ENCODE results near the gene TMED7.

The TMED7 gene

DNA sequence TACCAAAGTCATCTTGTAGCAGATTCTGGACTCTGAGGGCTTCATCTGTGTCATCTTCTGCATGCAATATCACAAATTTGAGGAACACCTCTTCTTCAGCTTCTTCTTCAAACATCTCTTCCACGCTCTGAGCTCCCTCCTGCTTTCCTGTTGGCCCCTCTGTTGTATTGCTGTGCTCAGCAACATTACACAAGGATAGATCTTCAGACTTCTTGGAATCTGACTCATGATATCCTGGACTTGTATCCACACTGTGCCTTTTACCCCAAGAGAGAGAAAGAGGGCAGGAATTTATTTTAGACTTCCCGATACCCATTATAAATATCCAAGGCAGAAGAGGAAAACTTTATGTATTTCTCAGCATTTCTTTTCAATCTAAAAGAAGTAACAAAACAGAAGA lies 44.9 kb downstream of the TMED7 start:
- DNase-seq (ENCODE audit: low read depth), result no peak

- DNase-seq (ENCODE audit: low read depth), result no peak
These were observed 46.1 kb downstream of the TMED7 start for GRCh38 chr5:115579747-115580173.

DNA sequence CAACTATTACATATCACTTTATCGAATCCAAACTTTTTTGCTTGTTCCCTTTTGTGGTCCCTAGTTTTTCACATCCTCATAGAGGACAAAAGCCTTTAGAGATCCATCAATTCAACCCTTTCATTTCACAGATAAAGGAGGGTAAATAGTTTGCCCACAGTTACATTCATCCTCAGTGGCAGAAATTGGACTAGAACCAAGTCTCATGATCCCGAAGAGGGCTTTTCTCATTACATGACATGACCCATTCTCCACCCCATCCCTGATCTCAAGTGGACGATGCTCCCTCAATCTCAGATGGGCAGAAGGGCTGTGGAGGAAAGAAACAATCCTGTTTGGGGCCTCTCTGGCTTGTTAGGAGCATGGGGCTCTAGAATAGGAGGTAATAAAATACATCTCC lies 46.6 kb downstream of the TMED7 start:
- DNase-seq (ENCODE audit: low read depth), result no peak

DNA sequence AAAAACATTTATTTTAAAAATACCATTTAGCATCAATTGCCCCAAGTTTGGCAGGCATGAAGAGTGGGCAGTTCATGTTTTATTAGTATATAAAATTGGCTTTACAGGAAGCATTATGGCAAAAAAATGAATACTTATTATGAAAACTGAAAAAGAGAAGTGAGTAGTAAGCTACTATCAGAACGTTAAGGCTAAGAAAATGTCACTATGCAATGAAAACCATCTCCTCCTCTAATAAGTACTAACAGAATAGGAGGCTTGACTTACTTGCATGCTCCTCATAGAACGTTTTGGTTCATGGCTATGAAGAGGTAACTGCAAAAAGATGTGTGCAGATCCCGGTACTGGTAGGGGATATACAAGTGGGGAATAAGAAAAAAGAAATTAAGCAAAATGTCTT lies 47.2 kb downstream of the TMED7 start:
- DNase-seq (ENCODE audit: low read depth), result no peak

DNA sequence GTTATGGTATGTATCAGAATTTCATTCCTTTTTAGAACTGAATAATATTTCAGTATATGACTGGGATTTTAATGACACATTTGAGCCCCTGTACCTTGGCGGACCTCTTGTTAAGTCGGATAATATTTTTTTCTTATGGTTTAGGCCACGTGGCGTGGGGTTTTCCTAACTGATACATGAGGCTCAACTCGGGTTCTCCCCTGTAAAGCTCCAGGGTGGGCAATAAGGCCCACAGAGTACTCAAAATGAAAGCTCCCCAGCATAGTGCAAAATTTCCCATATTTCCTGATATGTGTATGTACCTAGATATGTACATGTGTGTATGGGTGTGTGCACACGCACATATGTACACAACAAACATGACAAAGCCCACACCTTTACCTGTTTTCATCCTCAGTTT lies 48.1 kb downstream of the TMED7 start:
- DNase-seq (ENCODE audit: low read depth), result no peak

- no peak for DNase-seq (ENCODE audit: low read depth)
These were observed 48.5 kb downstream of the TMED7 start for GRCh38 chr5:115577329-115577728.

- no peak for DNase-seq (ENCODE audit: low read depth)
These were observed 50.4 kb downstream of the TMED7 start for GRCh38 chr5:115575167-115576070.

- DNase-seq (ENCODE audit: low read depth), result no peak
These were observed 52.7 kb downstream of the TMED7 start for GRCh38 chr5:115573133-115573532.

DNA sequence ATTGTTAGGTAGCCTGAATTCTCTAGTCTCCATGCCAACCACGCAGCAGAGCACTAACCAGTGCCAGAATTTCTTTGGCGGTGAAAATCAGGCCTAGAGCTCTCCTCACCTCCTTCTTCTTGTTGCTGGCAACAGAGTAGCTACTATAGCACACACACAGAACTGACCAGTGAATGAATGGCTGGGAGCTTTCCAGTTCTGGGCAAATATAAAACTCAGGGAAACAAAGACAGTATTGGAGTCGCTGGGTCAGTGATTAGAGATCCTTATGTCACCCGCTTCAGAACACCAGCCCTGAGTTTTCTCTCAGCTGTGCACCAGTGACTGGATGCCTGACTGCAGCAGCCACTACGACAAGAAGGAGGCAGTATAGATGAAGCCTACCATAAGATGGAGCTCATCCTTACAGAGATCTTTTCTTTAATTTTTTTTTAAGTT lies 54.4 kb downstream of the TMED7 start:
- DNase-seq (ENCODE audit: low read depth), result no peak

DNA sequence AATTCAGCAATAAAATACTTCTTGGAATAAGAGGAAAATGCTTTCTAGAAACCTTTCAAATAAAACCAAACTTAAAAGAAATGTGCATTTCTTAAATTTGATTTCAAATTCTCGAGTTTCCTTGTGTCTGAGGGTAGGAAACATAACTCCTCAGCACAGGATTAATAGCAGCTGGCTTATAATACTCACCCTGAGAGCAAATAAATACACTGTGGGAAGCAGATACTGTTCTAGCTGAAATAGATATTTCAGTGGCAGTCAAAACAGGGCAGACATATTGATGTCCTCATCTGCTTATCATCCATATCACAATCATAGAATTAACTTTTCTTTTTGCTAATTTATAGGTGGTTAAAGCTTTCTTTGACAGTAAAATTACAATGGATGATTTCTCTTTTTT lies 57.2 kb downstream of the TMED7 start:
- no peak for DNase-seq (ENCODE audit: low read depth)

- DNase-seq (ENCODE audit: low read depth), result no peak
These were observed 60.6 kb downstream of the TMED7 start for GRCh38 chr5:115565233-115565632.
